Activated CD8-positive, alpha-beta T cell treated with anti-CD3 and anti-CD28 coated beads for 36 hours (primary cell): ENCODE results near the gene TAF10. TPM values are rescaled to one million over a fixed set of nuclear protein-coding genes. Genes with fewer than 3 reads are reported as not detected.

Experiments
- ATAC-seq: fragments of 200-7000 bp; cut with Tn5 transposase; one replicate; pipeline ENCODE4 v1.10.0; 2021; ENCODE audit warnings: mild to moderate bottlenecking, moderate library complexity
- CTCF ChIA-PET: fragments of 350-600 bp; sonication (Branson Sonifier 250); formaldehyde crosslinking; loops from one replicate; lab custom pipeline; 2021; ENCODE audit warnings: antibody characterized with exemption; lab: Charles Lee
- POLR2A ChIA-PET: fragments of 350-600 bp; sonication (Branson Sonifier 250); formaldehyde crosslinking; loops from one replicate; lab custom pipeline; 2021; ENCODE audit warnings: antibody characterized with exemption; lab: Charles Lee
- DNase-seq: peaks from one replicate; pipeline ENCODE4 v3.0.0-alpha.2; 2020
- H3K27ac Mint-ChIP-seq: one replicate; pipeline ENCODE4 v1.8.0; 2021; ENCODE audit warnings: mild to moderate bottlenecking, mixed read lengths
- H3K27me3 Mint-ChIP-seq: one replicate; pipeline ENCODE4 v1.8.0; 2021; ENCODE audit warnings: mixed read lengths
- H3K36me3 Mint-ChIP-seq: one replicate; pipeline ENCODE4 v1.8.0; 2021; ENCODE audit warnings: low read depth, mixed read lengths
- H3K4me1 Mint-ChIP-seq: one replicate; pipeline ENCODE4 v1.8.0; 2021; ENCODE audit warnings: low read depth, mixed read lengths
- H3K4me3 Mint-ChIP-seq: one replicate; pipeline ENCODE4 v1.8.0; 2021; ENCODE audit warnings: mild to moderate bottlenecking, moderate library complexity, mixed read lengths
- H3K9me3 Mint-ChIP-seq: one replicate; pipeline ENCODE4 v1.8.0; 2021; ENCODE audit warnings: mixed read lengths
- intact Hi-C: fragments of 100-400 bp; cut with micrococcal nuclease; formaldehyde crosslinking; loops from one replicate; pipeline ENCODE4 v1.10.0; 2022
- total RNA-seq, 2 experiments: library from RNA; stranded (reverse); gene quantifications; one replicate each; pipeline ENCODE4 v1.2.3, GENCODE V29; 2021
- TF ChIP-seq, protein P1 (sequence below): fragments of 200-600 bp; IDR thresholded peaks from one replicate; pipeline ENCODE4 v1.8.0; 2022; ENCODE audit warnings: antibody characterized with exemption, mild to moderate bottlenecking

TAF10 gene
- total RNA-seq, 2 experiments from 2014 or later = 151 to 160 TPM

DNA sequence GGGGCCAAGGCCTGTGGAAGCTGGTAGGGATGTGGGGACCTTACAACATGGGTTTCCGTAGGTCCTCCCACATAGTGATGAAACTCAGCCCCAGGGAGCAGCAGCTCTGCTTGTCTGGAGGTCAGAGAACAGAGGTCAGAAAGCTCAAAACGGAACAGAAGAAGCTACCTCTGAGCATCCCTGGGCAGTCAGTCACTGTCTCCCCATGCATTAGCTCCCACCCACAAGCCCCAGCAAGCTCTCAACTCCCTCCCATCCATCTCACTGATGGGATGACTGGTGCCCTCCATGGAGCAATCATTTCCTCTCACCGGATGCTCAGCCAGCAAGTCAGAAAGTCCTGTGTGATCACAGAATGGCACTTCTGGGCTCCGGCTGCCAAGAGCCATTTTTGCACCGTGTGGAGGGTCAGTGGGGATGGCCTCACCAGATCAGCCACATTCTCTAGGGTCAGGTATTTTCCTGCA is 5.3 kb upstream of the TAF10 start:
- Mint-ChIP-seq H3K36me3 (peaks cover 6% of the 10 kb centered on the region), H3K4me3 (no peak overlapping the region), H3K9me3 (no peaks in the 10 kb centered on the region), H3K27ac (no peak overlapping the region), H3K4me1 (peaks cover 3% of the 10 kb centered on the region), H3K27me3 (no peaks in the 10 kb centered on the region)
- intact Hi-C loops = loop anchor here (10.0 kb wide), 1 partner anchor 127 kb away; no protein-coding TSS in a partner anchor
- ATAC-seq = no peak
- TF ChIP-seq, protein P1, sequence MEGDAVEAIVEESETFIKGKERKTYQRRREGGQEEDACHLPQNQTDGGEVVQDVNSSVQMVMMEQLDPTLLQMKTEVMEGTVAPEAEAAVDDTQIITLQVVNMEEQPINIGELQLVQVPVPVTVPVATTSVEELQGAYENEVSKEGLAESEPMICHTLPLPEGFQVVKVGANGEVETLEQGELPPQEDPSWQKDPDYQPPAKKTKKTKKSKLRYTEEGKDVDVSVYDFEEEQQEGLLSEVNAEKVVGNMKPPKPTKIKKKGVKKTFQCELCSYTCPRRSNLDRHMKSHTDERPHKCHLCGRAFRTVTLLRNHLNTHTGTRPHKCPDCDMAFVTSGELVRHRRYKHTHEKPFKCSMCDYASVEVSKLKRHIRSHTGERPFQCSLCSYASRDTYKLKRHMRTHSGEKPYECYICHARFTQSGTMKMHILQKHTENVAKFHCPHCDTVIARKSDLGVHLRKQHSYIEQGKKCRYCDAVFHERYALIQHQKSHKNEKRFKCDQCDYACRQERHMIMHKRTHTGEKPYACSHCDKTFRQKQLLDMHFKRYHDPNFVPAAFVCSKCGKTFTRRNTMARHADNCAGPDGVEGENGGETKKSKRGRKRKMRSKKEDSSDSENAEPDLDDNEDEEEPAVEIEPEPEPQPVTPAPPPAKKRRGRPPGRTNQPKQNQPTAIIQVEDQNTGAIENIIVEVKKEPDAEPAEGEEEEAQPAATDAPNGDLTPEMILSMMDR = no peak
- ChIA-PET POLR2A (interaction anchor here (1.6 to 3.3 kb wide), 6 partner anchors 10 to 65 kb away, joined by 4 to 20 read pairs (median 16); partner anchors contain the start of genes ILK, MRPL17 and RRP8), CTCF (interaction anchor here (1.4 to 2.7 kb wide), 4 partner anchors 50 to 138 kb away, joined by 3 to 23 read pairs (median 16); partner anchors contain the start of gene MRPL17)
- DNase-seq = no peak

DNA sequence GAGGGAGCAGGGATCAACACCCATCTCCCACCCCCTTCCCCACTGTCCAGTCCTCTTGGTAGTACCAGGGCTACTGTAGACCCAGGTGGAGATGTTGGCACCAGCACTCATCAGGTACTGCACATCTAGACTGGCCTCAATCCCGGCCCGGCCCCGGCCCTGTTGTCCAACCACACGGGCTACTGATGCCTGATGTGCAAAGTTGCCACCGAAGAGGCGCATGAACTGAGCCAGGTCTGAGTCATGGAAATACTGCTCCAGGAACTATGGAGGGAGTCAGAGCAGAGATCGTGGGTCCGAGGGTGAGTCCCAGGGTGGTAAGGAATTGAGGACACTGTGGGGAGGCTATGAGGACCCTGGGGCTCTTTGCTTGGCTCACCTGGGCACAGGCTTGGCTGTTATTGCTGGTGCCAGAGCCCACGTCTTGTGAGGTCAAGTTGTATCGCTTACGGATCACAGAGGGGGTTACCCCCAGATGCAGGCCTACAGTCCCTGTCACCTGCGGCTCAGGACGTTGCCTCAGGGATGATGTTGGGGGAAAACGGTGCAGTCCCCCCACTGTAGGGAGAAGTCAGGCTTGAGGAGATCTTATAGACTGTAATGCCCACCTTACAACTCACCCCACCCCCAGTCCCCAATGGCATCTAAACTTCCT is 4.7 kb upstream of the TAF10 start:
- H3K4me1 Mint-ChIP-seq = peaks cover 3% of the 10 kb centered on the region
- CTCF ChIA-PET = no interaction called here
- no peak overlapping the region for H3K4me3 Mint-ChIP-seq
- H3K27me3 Mint-ChIP-seq = no peaks in the 10 kb centered on the region
- peaks cover 6% of the 10 kb centered on the region for H3K36me3 Mint-ChIP-seq
- TF ChIP-seq, protein P1 = no peak
- DNase-seq (no peak), ATAC-seq (no peak)
- H3K27ac Mint-ChIP-seq = no peak overlapping the region
- no peaks in the 10 kb centered on the region for H3K9me3 Mint-ChIP-seq
- POLR2A ChIA-PET = interaction anchor here (3.3 kb wide), 2 partner anchors 9 to 32 kb away, joined by 18 to 20 read pairs; no protein-coding TSS in a partner anchor
- intact Hi-C loops = loop anchor here (10.0 kb wide), 1 partner anchor 128 kb away; no protein-coding TSS in a partner anchor

DNA sequence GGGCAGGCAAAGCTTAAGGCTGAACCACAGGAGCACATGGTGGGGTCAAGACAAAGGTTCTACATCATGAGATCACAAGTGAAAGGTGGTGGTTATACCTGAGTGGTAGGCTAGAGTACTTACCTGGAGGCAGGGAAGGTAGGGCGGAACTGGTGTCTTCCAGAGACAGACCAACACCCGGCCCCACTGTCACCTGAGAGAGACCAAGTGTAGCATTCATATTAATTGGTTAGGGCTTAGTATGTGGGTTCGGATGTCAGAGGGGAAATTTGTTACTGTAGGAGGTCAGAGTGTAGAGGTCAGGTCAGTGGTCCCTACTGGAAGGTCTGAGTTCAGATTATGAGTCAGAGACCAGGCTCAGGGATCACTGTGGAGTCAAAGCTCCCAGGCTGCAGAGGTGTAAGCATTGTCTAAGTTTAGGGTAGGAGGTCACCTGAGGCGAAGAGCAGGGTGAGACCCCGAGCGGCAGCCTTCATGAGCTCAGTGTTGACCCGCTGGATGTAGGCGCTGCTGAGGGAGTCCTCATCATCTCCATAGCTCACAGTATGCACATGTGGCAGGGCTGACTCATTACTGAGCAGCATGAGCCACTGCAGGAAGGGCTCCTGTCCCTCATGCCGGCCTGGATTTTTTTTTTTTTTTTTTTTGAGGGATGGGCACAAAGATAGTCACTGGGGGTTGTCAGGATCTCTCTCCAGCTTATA is 4.0 kb upstream of the TAF10 start:
- DNase-seq = no peak
- no peak overlapping the region for H3K4me3 Mint-ChIP-seq
- H3K27me3 Mint-ChIP-seq = no peaks in the 10 kb centered on the region
- ChIA-PET POLR2A (no interaction called here), CTCF (no interaction called here)
- TF ChIP-seq, protein P1 = no peak
- intact Hi-C loops = loop anchor here (10.0 kb wide), 1 partner anchor 129 kb away; no protein-coding TSS in a partner anchor
- peaks cover 7% of the 10 kb centered on the region for H3K4me1 Mint-ChIP-seq
- H3K36me3 Mint-ChIP-seq = peaks cover 10% of the 10 kb centered on the region
- no peaks in the 10 kb centered on the region for H3K9me3 Mint-ChIP-seq
- ATAC-seq = no peak
- no peak overlapping the region for H3K27ac Mint-ChIP-seq

DNA sequence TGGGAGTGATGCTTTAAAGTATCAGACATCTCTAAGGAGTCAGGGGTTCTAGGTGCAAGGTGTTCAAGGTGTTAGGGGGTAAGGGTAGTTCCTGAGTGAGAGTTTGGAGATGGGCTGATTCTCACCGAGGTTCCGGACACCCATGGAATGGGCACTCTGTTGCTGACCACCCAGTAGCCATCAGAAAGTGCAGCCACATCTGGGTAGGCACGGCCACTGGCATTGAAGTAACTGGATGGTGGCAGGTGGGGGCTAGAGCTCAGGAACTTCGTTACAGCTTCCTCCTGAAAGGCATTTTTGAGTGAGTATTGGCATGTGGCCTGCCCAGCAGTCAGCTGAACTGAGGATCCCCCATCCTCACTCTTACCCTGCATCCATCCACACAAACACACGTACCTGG is 3.0 kb upstream of the TAF10 start:
- ATAC-seq = no peak
- CTCF ChIA-PET = no interaction called here
- H3K27me3 Mint-ChIP-seq = no peaks in the 10 kb centered on the region

More for the DNA sequence above, 3.0 kb upstream of the TAF10 start:
- POLR2A ChIA-PET = interaction anchor here (1.5 kb wide), 1 partner anchor 67 kb away, joined by 5 read pairs; no protein-coding TSS in a partner anchor
- TF ChIP-seq, protein P1 = no peak
- H3K4me1 Mint-ChIP-seq = peaks cover 16% of the 10 kb centered on the region
- no peaks in the 10 kb centered on the region for H3K9me3 Mint-ChIP-seq
- no peak overlapping the region for H3K27ac Mint-ChIP-seq
- DNase-seq = no peak
- intact Hi-C loops = loop anchor here (10.0 kb wide), 1 partner anchor 130 kb away; no protein-coding TSS in a partner anchor
- H3K4me3 Mint-ChIP-seq = no peak overlapping the region
- H3K36me3 Mint-ChIP-seq = peaks cover 20% of the 10 kb centered on the region
